Thoracic aorta (tissue), 2 donors: ENCODE measurements around the gene IGSF21. TPM values are rescaled to one million over a fixed set of nuclear protein-coding genes. Genes with fewer than 3 reads are reported as not detected.

Source experiments
- ATAC-seq: fragments of 150-250 bp; one replicate; pipeline ENCODE4 v1.8.0; 2017; ENCODE audit warnings: low read depth; ENCODE audit not compliant: insufficient number of reproducible peaks, low FRiP score
- DNase-seq: peaks from one replicate; pipeline ENCODE4 v3.0.0-alpha.2; 2020; ENCODE audit warnings: low spot score
- H3K27ac ChIP-seq, 2 donors: fragments of 200-600 bp; sonication (generic); 1 replicate in 1 of 2; 2 replicates in 1 of 2; pipeline ENCODE4 v1.5.1; 2016; ENCODE audit warnings: mild to moderate bottlenecking in 2 of 2, moderate library complexity in 2 of 2
- H3K27me3 ChIP-seq: fragments of 200-600 bp; sonication (generic); replicated peaks from 2 replicates; pipeline ENCODE4 v1.6.0; 2016; ENCODE audit warnings: mild to moderate bottlenecking; ENCODE audit not compliant: insufficient read depth
- H3K36me3 ChIP-seq: fragments of 200-600 bp; sonication (generic); one replicate; pipeline ENCODE4 v1.5.1; 2016
- H3K4me1 ChIP-seq, 2 donors: fragments of 200-600 bp; sonication (generic); 1 replicate in 1 of 2; 2 replicates in 1 of 2; pipeline versions ENCODE4 v1.5.1 to v1.6.0; 2016; ENCODE audit warnings: low read depth in 2 of 2, mild to moderate bottlenecking in 1 of 2; ENCODE audit not compliant: control insufficient read depth in 1 of 2
- H3K4me3 ChIP-seq: fragments of 200-600 bp; sonication (generic); 2 replicates; pipeline ENCODE4 v1.5.1; 2016; ENCODE audit warnings: mild to moderate bottlenecking
- H3K9me3 ChIP-seq: fragments of 200-600 bp; sonication (generic); 2 replicates; pipeline ENCODE4 v1.5.1; 2016
- total RNA-seq, 2 donors: library from RNA; depleted of rRNA; stranded (reverse); fragments of >200 nt; gene quantifications; one replicate each; pipeline versions ENCODE4 v1.1.0 to v1.2.3, GENCODE V29; 2016
- TF ChIP-seq, protein P1 (sequence below): fragments of 200-600 bp; sonication (generic); IDR thresholded peaks from one replicate; pipeline ENCODE4 v1.5.1; 2019; ENCODE audit warnings: antibody characterized with exemption

IGSF21 gene
- total RNA-seq, 2 donors from 2014 or later: 5.0 to 10.9 TPM

DNA sequence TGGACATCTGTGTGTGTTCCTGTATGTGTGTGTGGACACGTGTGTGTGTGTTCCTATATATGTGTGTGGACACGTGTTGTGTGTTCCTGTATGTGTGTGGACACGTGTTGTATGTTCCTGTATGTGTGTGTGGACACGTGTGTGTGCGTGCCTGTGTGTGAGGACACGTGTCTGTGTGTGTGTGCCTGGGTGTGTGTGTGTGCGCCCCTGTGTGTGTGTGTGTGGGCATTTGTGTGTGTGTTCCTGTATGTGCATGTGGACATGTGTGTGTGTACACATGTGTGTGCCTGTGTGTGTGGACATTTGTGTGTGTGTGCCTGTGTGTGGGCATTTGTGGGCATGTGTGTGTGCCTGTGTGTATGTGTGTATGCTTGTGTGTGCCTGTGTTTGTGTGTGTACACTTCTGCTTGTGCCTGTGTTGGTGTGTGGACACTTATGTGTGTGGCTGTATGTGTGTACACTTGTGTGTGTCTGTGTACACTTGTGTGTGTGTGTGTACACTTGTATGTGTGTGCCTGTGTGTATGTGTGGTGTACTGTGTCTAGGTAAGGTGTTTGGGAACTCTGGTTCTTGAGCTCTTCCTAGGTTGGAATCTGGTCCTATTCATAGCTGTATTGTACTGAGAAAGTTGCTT lies 3.7 kb upstream of the IGSF21 start:
- Histone ChIP-seq H3K27ac (no peak overlapping the region), H3K4me1 (peaks cover 0 to 19% of the 10 kb centered on the region in 2 donors), H3K36me3 (no peaks in the 10 kb centered on the region), H3K27me3 (no peaks in the 10 kb centered on the region), H3K4me3 (no peak overlapping the region), H3K9me3 (no peaks in the 10 kb centered on the region)
- no peak for ATAC-seq
- no peak for DNase-seq
- TF ChIP-seq, protein P1, sequence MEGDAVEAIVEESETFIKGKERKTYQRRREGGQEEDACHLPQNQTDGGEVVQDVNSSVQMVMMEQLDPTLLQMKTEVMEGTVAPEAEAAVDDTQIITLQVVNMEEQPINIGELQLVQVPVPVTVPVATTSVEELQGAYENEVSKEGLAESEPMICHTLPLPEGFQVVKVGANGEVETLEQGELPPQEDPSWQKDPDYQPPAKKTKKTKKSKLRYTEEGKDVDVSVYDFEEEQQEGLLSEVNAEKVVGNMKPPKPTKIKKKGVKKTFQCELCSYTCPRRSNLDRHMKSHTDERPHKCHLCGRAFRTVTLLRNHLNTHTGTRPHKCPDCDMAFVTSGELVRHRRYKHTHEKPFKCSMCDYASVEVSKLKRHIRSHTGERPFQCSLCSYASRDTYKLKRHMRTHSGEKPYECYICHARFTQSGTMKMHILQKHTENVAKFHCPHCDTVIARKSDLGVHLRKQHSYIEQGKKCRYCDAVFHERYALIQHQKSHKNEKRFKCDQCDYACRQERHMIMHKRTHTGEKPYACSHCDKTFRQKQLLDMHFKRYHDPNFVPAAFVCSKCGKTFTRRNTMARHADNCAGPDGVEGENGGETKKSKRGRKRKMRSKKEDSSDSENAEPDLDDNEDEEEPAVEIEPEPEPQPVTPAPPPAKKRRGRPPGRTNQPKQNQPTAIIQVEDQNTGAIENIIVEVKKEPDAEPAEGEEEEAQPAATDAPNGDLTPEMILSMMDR: no peak

DNA sequence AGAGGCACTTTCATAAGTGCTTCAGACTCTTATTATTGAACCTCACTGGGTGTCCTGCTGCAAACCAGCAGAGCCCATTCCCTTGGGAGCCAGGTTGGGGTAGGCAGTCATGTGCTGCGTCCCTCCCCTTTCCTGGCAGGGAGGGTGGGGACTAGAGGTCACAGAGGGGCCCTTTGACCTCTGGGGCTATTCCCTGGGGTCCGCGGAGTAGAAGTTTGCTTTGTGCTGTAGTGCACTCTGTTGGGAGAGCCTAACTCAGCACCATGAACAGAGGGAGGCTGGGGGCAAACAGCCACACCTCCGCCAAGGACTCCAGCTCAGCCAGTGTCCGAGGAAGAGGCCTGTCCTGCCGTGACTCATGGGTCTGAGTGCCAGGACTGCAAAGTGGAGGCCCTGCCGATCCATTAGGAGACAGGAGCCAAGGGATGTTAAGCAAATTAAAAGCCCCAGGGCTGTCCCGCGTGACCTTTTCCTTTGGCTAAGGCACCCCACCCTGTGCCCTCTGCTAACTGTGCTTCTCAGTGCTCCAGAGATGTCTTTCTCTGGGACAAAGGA lies 3.0 kb upstream of the IGSF21 start:
- TF ChIP-seq, protein P1: no peak
- Histone ChIP-seq H3K27me3 (peaks cover 4% of the 10 kb centered on the region), H3K4me1 (peaks cover 2 to 26% of the 10 kb centered on the region in 2 donors)

DNA sequence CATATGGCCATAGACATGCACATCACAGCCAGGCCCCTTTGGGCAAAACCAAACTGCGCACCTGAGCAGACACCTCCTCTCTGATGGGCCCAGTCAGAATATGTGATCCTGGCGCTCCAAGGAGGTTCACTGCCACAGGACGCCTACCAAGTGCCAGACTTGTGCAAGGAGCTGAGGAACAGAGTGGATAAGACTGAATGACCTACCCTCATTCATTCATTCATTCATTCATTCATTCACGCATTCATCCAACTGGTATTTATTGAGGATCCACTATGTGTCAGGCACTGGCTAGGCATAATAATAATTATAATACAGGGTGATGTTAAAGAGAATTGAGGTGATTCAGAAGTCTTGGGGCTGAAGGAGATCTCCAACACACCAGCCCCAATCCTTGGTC lies 2.4 kb upstream of the IGSF21 start:
- DNase-seq (no peak), ATAC-seq (no peak)
- Histone ChIP-seq H3K27me3 (peaks cover 8% of the 10 kb centered on the region), H3K4me1 (peaks cover 8 to 32% of the 10 kb centered on the region in 2 donors), H3K4me3 (no peak overlapping the region), H3K27ac (no peak overlapping the region), H3K36me3 (no peaks in the 10 kb centered on the region), H3K9me3 (no peaks in the 10 kb centered on the region)
- TF ChIP-seq, protein P1: no peak

More for the DNA sequence above, 3.0 kb upstream of the IGSF21 start:
- Histone ChIP-seq H3K9me3 (no peaks in the 10 kb centered on the region), H3K4me3 (no peak overlapping the region), H3K36me3 (no peaks in the 10 kb centered on the region), H3K27ac (no peak overlapping the region)
- ATAC-seq: no peak
- DNase-seq: no peak

DNA sequence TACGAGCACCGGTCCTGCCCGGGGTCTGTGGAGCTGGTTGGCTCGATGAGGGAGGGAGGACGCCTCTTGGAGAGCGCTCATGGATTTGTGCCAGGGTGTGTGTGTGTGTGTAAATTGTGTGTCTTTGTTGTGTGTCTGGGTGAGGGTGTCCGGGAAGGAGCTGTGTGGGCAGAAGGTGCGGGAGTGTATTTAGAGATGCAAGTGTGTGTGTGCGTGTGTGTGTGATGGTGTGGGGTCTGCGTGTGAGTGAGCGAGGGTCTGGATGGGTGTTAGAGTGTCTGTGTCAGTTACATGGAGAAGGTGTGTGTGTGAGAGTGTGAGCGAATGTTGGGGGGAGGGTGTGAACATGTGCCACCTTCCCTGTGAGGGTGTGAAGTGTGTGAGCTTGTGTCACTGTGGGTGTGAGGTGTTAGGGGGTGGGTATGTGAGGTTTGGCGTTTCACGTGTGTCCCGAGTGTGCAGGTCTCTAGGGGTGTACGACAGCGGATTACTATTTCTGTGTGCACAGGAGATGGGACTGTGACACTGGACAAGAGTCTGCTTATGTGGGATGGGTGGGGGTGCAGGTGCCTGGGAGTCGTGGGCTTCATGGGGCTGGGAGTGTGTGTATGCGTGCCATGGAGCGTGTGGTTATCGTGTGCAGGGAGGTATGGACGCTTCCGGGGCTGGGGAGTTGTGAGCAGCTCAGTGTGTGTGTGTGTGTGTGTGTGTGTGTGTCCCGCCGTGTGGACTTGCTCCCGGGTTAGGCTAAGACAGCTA lies 880 bp downstream of the IGSF21 start:
- Histone ChIP-seq H3K27me3 (peaks cover 8% of the 10 kb centered on the region), H3K4me3 (peak overlapping the region; percentile 63)

More for the DNA sequence above, 880 bp downstream of the IGSF21 start:
- no peak overlapping the region for H3K27ac ChIP-seq
- DNase-seq: no peak
- no peak for ATAC-seq
- no peaks in the 10 kb centered on the region for H3K9me3 ChIP-seq
- TF ChIP-seq, protein P1: no peak
- peaks cover 16 to 37% of the 10 kb centered on the region in 2 donors for H3K4me1 ChIP-seq
- no peaks in the 10 kb centered on the region for H3K36me3 ChIP-seq
